ENCODE results near the gene CFAP57. TPM values are rescaled to one million over a fixed set of nuclear protein-coding genes. Genes with fewer than 3 reads are reported as not detected.

Gene CFAP57
- polyA plus RNA-seq, 1 experiment = 0.27 TPM

- H3K36me3 ChIP-seq (ENCODE audit: control insufficient read depth, insufficient read depth, low read length) = no peaks in the 10 kb centered on the region
- no peaks in the 10 kb centered on the region for H3K27me3 ChIP-seq (ENCODE audit: control insufficient read depth, insufficient read depth, low read length)
- POLR2A ChIA-PET = interaction anchor here (0.7 to 1.3 kb wide), 2 partner anchors 26 to 418 kb away, joined by 3 to 5 read pairs; partner anchors contain the start of gene KDM4A
- H3K4me3 ChIP-seq (ENCODE audit: low read depth, low read length) = no peak overlapping the region
- CTCF ChIA-PET = interaction anchor here (0.8 to 3.5 kb wide), 5 partner anchors 18 to 319 kb away, joined by 3 to 13 read pairs (median 4); partner anchors contain the start of gene CDC20
- no peak for DNase-seq (ENCODE audit: low read depth)
- TF ChIP-seq, protein P1, sequence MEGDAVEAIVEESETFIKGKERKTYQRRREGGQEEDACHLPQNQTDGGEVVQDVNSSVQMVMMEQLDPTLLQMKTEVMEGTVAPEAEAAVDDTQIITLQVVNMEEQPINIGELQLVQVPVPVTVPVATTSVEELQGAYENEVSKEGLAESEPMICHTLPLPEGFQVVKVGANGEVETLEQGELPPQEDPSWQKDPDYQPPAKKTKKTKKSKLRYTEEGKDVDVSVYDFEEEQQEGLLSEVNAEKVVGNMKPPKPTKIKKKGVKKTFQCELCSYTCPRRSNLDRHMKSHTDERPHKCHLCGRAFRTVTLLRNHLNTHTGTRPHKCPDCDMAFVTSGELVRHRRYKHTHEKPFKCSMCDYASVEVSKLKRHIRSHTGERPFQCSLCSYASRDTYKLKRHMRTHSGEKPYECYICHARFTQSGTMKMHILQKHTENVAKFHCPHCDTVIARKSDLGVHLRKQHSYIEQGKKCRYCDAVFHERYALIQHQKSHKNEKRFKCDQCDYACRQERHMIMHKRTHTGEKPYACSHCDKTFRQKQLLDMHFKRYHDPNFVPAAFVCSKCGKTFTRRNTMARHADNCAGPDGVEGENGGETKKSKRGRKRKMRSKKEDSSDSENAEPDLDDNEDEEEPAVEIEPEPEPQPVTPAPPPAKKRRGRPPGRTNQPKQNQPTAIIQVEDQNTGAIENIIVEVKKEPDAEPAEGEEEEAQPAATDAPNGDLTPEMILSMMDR (IDR thresholded peaks at IDR 0.05; ENCODE audit: insufficient read depth, low read depth, low read length) = no peak
Observed at GRCh38 chr1:43232482-43232881, 60.4 kb downstream of the CFAP57 start.

- TF ChIP-seq, protein P1 (IDR thresholded peaks at IDR 0.05; ENCODE audit: insufficient read depth, low read depth, low read length) = no peak
- CTCF ChIA-PET = interaction anchor here (1.4 kb wide), 1 partner anchor 125 kb away, joined by 8 read pairs; the partner anchor contains the start of gene CDC20
- Histone ChIP-seq H3K36me3 (ENCODE audit: control insufficient read depth, insufficient read depth, low read length) (no peaks in the 10 kb centered on the region), H3K27me3 (ENCODE audit: control insufficient read depth, insufficient read depth, low read length) (no peaks in the 10 kb centered on the region), H3K4me3 (ENCODE audit: low read depth, low read length) (no peak overlapping the region)
- POLR2A ChIA-PET = interaction anchor here (0.6 kb wide), 1 partner anchor 124 kb away, joined by 3 read pairs; no protein-coding TSS in a partner anchor
- DNase-seq (ENCODE audit: low read depth) = no peak
Observed at GRCh38 chr1:43233631-43234030, 61.5 kb downstream of the CFAP57 start.

DNA sequence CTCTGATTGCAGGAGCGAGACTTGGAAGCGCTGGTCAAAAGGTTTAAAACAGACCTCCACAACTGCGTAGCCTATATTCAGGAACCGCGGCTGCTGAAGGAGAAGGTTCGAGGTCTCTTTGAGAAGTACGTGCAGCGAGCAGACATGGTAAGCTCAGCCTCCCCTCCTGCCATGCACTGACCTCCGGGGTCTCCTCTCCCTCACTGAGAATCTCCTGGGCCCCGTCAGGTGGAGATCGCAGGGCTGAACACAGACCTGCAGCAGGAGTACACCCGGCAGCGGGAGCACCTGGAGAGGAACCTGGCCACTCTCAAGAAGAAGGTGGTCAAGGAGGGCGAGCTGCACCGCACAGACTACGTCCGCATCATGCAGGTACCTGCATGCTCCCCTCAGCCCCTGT is 62.1 kb downstream of the CFAP57 start:
- POLR2A ChIA-PET = no interaction called here

DNA sequence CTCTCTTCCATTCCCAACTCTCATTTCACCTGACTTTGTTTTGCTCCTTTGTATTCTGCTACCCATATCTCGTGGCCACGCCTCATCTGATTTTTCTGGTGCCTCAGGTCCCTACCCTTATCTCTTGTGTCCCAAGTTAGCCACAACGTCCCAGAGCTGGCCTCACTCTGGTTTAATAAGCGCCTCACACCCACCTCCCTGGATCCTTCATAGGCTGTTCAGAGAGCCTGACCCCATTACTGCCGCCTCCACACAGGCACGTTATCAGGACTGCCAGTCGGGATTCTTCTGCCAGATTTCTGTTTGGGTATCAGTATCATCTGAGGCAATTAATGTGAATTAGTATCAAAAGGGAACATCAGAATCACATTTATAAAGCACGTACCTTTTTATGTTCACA is 62.9 kb downstream of the CFAP57 start:
- TF ChIP-seq, protein P1 (IDR thresholded peaks at IDR 0.05; ENCODE audit: insufficient read depth, low read depth, low read length) = no peak
- no peak for DNase-seq (ENCODE audit: low read depth)
- Histone ChIP-seq H3K27me3 (ENCODE audit: control insufficient read depth, insufficient read depth, low read length) (no peaks in the 10 kb centered on the region), H3K4me3 (ENCODE audit: low read depth, low read length) (no peak overlapping the region), H3K36me3 (ENCODE audit: control insufficient read depth, insufficient read depth, low read length) (no peaks in the 10 kb centered on the region)
- CTCF ChIA-PET = interaction anchor here (1.4 kb wide), 1 partner anchor 123 kb away, joined by 8 read pairs; the partner anchor contains the start of gene CDC20
- POLR2A ChIA-PET = no interaction called here

More for the DNA sequence above, 62.1 kb downstream of the CFAP57 start:
- no peak for DNase-seq (ENCODE audit: low read depth)
- no peaks in the 10 kb centered on the region for H3K27me3 ChIP-seq (ENCODE audit: control insufficient read depth, insufficient read depth, low read length)
- TF ChIP-seq, protein P1 (IDR thresholded peaks at IDR 0.05; ENCODE audit: insufficient read depth, low read depth, low read length) = no peak
- no peaks in the 10 kb centered on the region for H3K36me3 ChIP-seq (ENCODE audit: control insufficient read depth, insufficient read depth, low read length)
- CTCF ChIA-PET = interaction anchor here (1.4 kb wide), 1 partner anchor 124 kb away, joined by 8 read pairs; the partner anchor contains the start of gene CDC20
- H3K4me3 ChIP-seq (ENCODE audit: low read depth, low read length) = no peak overlapping the region

- DNase-seq (ENCODE audit: low read depth) = no peak
- TF ChIP-seq, protein P1 (IDR thresholded peaks at IDR 0.05; ENCODE audit: insufficient read depth, low read depth, low read length) = no peak
- Histone ChIP-seq H3K4me3 (ENCODE audit: low read depth, low read length) (no peak overlapping the region), H3K36me3 (ENCODE audit: control insufficient read depth, insufficient read depth, low read length) (no peaks in the 10 kb centered on the region), H3K27me3 (ENCODE audit: control insufficient read depth, insufficient read depth, low read length) (no peaks in the 10 kb centered on the region)
- ChIA-PET POLR2A (no interaction called here), CTCF (no interaction called here)
Observed at GRCh38 chr1:43235451-43236121, 63.5 kb downstream of the CFAP57 start.

All from BJ (cell line).